CD4-positive, alpha-beta T cell treated with Interleukin-17A for 4 hours (primary cell): ENCODE measurements around the gene MEIS1.

Experiments used
- DNase-seq: peaks from one replicate; pipeline ENCODE4 v3.0.0-alpha.2; 2020; ENCODE audit warnings: mixed read lengths

The MEIS1 gene

GRCh38 chr2:66571918-66572317 is 137.0 kb downstream of the MEIS1 start:
- DNase-seq: no peak

GRCh38 chr2:66572391-66572790 is 137.5 kb downstream of the MEIS1 start:
- no peak for DNase-seq

- DNase-seq: no peak
These were observed 138.5 kb downstream of the MEIS1 start for GRCh38 chr2:66573416-66573815.

GRCh38 chr2:66573821-66574233 is 138.9 kb downstream of the MEIS1 start:
- DNase-seq: no peak

- no peak for DNase-seq
These were observed 140.0 kb downstream of the MEIS1 start for GRCh38 chr2:66574701-66575624.

GRCh38 chr2:66575625-66576310 is 140.8 kb downstream of the MEIS1 start:
- no peak for DNase-seq

GRCh38 chr2:66576311-66576560 is 141.3 kb downstream of the MEIS1 start:
- DNase-seq: no peak

GRCh38 chr2:66576561-66577320 is 141.8 kb downstream of the MEIS1 start:
- DNase-seq: no peak

- DNase-seq: no peak
These were observed 142.6 kb downstream of the MEIS1 start for GRCh38 chr2:66577321-66578053.

GRCh38 chr2:66578054-66578686 is 143.2 kb downstream of the MEIS1 start:
- no peak for DNase-seq

- DNase-seq: no peak
These were observed 143.8 kb downstream of the MEIS1 start for GRCh38 chr2:66578687-66579106.

- DNase-seq: no peak
These were observed 144.5 kb downstream of the MEIS1 start for GRCh38 chr2:66579186-66580126.

- DNase-seq: no peak
These were observed 145.5 kb downstream of the MEIS1 start for GRCh38 chr2:66580166-66581049.

GRCh38 chr2:66581339-66582103 is 146.6 kb downstream of the MEIS1 start:
- no peak for DNase-seq

GRCh38 chr2:66582104-66582986 is 147.4 kb downstream of the MEIS1 start:
- no peak for DNase-seq

- no peak for DNase-seq
These were observed 148.3 kb downstream of the MEIS1 start for GRCh38 chr2:66582987-66583880.

GRCh38 chr2:66583881-66584280 is 149.0 kb downstream of the MEIS1 start:
- no peak for DNase-seq
